MCF 10A (cell line): Measurements from ENCODE around the gene TRPV2. TPM values are rescaled to one million over a fixed set of nuclear protein-coding genes. Genes with fewer than 3 reads are reported as not detected.

ENCODE experiments used
- BruUV-seq: library from RNA; stranded (reverse); fragments of 400-500 nt; replicated peaks from 2 replicates; lab custom pipeline; 2021; lab: Mats Ljungman, UMichigan
- CTCF ChIA-PET: fragments of 300-600 bp; sonication (Branson Sonifier 250); formaldehyde crosslinking; extraction: SDS; loops from one replicate; lab custom pipeline; 2021; ENCODE audit warnings: antibody characterized with exemption, inconsistent platforms; lab: Yijun Ruan, JAX
- POLR2A ChIA-PET: fragments of 300-600, 350-650 bp; sonication (Branson Sonifier 250); formaldehyde crosslinking; extraction: SDS; loops from one replicate; lab custom pipeline; 2020; ENCODE audit warnings: antibody characterized with exemption, inconsistent platforms; lab: Yijun Ruan, JAX
- DNase-seq: peaks from one replicate; pipeline ENCODE4 v3.0.0-alpha.2; 2018; ENCODE audit not compliant: unreplicated experiment
- H3K27ac Mint-ChIP-seq: one replicate; pipeline ENCODE4 v1.8.0; 2022; ENCODE audit warnings: mild to moderate bottlenecking, low read depth, mixed read lengths; ENCODE audit not compliant: unreplicated experiment
- H3K27me3 Mint-ChIP-seq: one replicate; pipeline ENCODE4 v1.8.0; 2022; ENCODE audit warnings: mixed read lengths; ENCODE audit not compliant: insufficient read depth, unreplicated experiment
- H3K36me3 Mint-ChIP-seq: one replicate; pipeline ENCODE4 v1.8.0; 2022; ENCODE audit warnings: mild to moderate bottlenecking, moderate library complexity, mixed read lengths; ENCODE audit not compliant: insufficient read depth, unreplicated experiment
- H3K4me1 Mint-ChIP-seq: one replicate; pipeline ENCODE4 v1.8.0; 2022; ENCODE audit warnings: mixed read lengths; ENCODE audit not compliant: insufficient read depth, unreplicated experiment
- H3K4me3 Mint-ChIP-seq: one replicate; pipeline ENCODE4 v1.8.0; 2022; ENCODE audit warnings: mild to moderate bottlenecking, moderate library complexity, mixed read lengths; ENCODE audit not compliant: unreplicated experiment
- H3K9me3 Mint-ChIP-seq: one replicate; pipeline ENCODE4 v1.8.0; 2022; ENCODE audit warnings: mixed read lengths; ENCODE audit not compliant: unreplicated experiment
- intact Hi-C: fragments of 100-400 bp; cut with micrococcal nuclease; formaldehyde crosslinking; loops from 2 replicates; pipeline ENCODE4 v1.14.1; 2022
- total RNA-seq: library from RNA; stranded (reverse); gene quantifications from 2 replicates; pipeline ENCODE4 v1.2.3, GENCODE V29; 2022
- TF ChIP-seq, protein P1 (sequence below): fragments of 200-600 bp; IDR thresholded peaks from one replicate; pipeline ENCODE4 v1.8.0; 2022; ENCODE audit warnings: antibody characterized with exemption, mild to moderate bottlenecking; ENCODE audit not compliant: unreplicated experiment

The TRPV2 gene
- total RNA-seq, 1 experiment from 2014 or later, result not detected

DNA sequence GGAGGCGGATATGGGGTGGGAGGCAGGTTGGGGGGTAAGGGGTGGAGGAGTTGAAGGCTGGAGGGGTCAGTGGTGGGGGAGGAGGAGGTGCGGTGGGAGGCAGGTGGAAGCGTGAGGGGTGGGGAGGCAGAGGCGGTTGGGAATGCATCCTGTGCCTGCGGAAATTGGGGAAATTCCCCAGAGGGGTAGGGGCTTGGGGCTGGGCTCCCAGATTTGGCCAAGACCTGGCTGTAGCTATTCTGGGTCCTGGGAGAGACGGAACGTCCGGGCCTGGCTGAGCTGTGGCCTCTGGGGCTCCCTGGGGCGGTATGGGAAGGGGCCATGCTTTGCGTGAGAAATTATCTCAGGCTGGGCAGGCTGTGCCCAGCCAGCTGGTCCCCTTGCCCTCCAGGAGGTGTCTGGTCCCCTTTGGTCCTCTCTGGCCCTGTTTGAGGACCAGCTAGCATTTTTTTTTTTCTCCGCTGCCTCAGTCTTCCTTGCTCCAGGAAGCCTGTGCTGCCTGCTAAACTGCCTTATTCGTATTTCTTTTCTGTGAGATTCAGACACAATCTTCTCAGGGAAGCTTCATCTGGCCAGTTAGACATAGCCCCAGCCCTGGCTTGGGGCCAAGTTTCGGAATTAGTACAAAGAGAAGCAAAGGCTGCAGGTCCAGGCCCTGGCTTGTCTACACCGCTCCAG, 7.3 kb upstream of the TRPV2 start:
- POLR2A ChIA-PET, result interaction anchor here (1.7 to 2.0 kb wide), 2 partner anchors 31 to 33 kb away, joined by 8 read pairs; no protein-coding TSS in a partner anchor
- no peaks in the 10 kb centered on the region for H3K9me3 Mint-ChIP-seq
- peak overlapping the region; percentile 7 for H3K27ac Mint-ChIP-seq
- intact Hi-C loops, result no loop called here
- H3K36me3 Mint-ChIP-seq, result no peaks in the 10 kb centered on the region
- H3K27me3 Mint-ChIP-seq, result no peaks in the 10 kb centered on the region
- DNase-seq, result peak; percentile 75
- H3K4me3 Mint-ChIP-seq, result no peak overlapping the region
- H3K4me1 Mint-ChIP-seq, result peaks cover 11% of the 10 kb centered on the region
- TF ChIP-seq, protein P1, sequence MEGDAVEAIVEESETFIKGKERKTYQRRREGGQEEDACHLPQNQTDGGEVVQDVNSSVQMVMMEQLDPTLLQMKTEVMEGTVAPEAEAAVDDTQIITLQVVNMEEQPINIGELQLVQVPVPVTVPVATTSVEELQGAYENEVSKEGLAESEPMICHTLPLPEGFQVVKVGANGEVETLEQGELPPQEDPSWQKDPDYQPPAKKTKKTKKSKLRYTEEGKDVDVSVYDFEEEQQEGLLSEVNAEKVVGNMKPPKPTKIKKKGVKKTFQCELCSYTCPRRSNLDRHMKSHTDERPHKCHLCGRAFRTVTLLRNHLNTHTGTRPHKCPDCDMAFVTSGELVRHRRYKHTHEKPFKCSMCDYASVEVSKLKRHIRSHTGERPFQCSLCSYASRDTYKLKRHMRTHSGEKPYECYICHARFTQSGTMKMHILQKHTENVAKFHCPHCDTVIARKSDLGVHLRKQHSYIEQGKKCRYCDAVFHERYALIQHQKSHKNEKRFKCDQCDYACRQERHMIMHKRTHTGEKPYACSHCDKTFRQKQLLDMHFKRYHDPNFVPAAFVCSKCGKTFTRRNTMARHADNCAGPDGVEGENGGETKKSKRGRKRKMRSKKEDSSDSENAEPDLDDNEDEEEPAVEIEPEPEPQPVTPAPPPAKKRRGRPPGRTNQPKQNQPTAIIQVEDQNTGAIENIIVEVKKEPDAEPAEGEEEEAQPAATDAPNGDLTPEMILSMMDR, result no peak
- no TSS peak for BruUV-seq
- CTCF ChIA-PET, result interaction anchor here (0.6 to 1.7 kb wide), 3 partner anchors 10 to 30 kb away, joined by 3 read pairs; no protein-coding TSS in a partner anchor

DNA sequence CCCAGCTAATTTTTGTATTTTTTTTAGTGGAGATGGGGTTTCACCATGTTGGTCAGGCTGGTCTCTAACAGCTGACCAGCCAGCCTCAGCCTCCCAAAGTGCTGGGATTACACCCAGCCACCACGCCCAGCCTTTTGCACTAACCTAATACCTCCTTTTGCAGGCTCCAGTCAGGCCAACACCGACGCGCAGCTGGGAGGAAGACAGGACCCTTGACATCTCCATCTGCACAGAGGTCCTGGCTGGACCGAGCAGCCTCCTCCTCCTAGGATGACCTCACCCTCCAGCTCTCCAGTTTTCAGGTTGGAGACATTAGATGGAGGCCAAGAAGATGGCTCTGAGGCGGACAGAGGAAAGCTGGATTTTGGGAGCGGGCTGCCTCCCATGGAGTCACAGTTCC, 2.0 kb downstream of the TRPV2 start:
- no peak for DNase-seq
- TF ChIP-seq, protein P1, result no peak
- no TSS peak for BruUV-seq
- H3K27me3 Mint-ChIP-seq, result no peaks in the 10 kb centered on the region
- intact Hi-C loops, result no loop called here
- no peaks in the 10 kb centered on the region for H3K9me3 Mint-ChIP-seq
- no peaks in the 10 kb centered on the region for H3K36me3 Mint-ChIP-seq
- no peak overlapping the region for H3K4me3 Mint-ChIP-seq
- POLR2A ChIA-PET, result interaction anchor here (0.7 to 2.4 kb wide), 3 partner anchors 10 to 21 kb away, joined by 4 to 11 read pairs (median 5); no protein-coding TSS in a partner anchor
- H3K4me1 Mint-ChIP-seq, result peaks cover 9% of the 10 kb centered on the region
- CTCF ChIA-PET, result interaction anchor here (0.7 kb wide), 1 partner anchor 123 kb away, joined by 3 read pairs; no protein-coding TSS in a partner anchor
- H3K27ac Mint-ChIP-seq, result no peak overlapping the region

DNA sequence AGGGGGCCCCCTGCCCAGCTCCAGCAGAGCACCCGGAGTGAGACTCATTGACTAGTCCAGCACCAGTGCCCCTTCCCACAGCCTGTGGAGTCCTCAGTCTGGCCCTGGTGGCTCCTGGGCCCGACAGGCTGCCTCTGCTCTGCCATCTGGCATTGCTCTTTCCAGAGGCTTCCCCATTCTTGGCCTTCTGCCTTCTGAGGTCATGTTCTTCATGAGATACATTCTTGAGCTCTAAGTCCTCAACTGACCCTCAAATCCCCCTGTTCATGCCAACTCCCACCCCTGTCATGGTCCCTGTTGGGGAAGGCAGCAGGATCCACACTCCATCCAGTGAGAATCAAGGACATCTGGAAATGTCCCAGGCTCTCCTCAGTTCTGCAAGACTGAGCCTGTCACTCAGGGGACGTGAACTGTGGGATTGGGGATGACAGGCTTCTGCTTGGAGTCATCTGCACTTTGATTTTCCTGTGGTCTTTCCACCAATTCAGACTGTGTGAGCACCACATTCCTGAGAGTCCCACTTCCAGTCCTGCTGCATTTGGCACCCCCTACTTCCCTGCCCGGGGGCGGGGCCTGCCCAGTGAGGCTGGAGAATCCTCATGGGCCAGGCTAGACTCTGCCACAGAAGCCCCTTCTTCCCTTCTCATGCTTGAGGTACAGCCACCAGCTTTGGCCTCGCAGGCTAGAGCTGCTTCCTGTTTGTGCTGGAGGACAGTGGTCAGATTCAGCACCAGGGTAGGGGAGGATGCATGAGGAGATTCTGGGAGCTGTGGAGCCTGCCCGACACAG, 2.7 kb downstream of the TRPV2 start:
- H3K9me3 Mint-ChIP-seq, result no peaks in the 10 kb centered on the region
- no peak overlapping the region for H3K4me3 Mint-ChIP-seq
- no peaks in the 10 kb centered on the region for H3K36me3 Mint-ChIP-seq
- no TSS peak for BruUV-seq
- no peak for DNase-seq
- peaks cover 9% of the 10 kb centered on the region for H3K4me1 Mint-ChIP-seq
- TF ChIP-seq, protein P1, result no peak
- intact Hi-C loops, result no loop called here
- no peak overlapping the region for H3K27ac Mint-ChIP-seq
- ChIA-PET CTCF (interaction anchor here (0.6 to 0.8 kb wide), 2 partner anchors 10 kb away, joined by 3 to 5 read pairs; no protein-coding TSS in a partner anchor), POLR2A (interaction anchor here (0.7 to 2.4 kb wide), 3 partner anchors 10 to 21 kb away, joined by 4 to 11 read pairs (median 5); no protein-coding TSS in a partner anchor)
- H3K27me3 Mint-ChIP-seq, result no peaks in the 10 kb centered on the region

DNA sequence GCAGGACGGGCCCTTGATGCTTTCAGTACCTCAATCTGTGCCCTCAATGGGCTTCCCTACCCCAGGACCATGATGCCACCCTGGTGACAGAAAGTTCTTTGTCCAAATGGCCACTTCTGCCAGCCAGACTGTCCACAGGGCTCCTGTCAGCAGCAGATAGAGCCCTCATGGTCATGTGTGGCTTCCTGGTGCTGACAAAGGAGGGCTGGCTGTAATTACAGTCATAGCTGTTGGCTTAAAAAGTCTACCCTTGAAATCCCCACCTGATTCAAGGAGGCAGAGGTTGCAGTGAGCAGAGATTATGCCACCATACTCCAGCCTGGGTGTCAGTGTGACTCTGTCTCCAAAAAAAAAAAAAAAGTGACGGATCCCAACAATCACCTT, 3.3 kb downstream of the TRPV2 start:
- Mint-ChIP-seq H3K4me1 (peaks cover 9% of the 10 kb centered on the region), H3K27me3 (no peaks in the 10 kb centered on the region), H3K36me3 (no peaks in the 10 kb centered on the region), H3K4me3 (no peak overlapping the region), H3K27ac (peak overlapping the region; percentile 82), H3K9me3 (no peaks in the 10 kb centered on the region)
- no TSS peak for BruUV-seq
- ChIA-PET POLR2A (interaction anchor here (0.5 to 2.4 kb wide), 3 partner anchors 20 to 311 kb away, joined by 3 to 11 read pairs (median 4); no protein-coding TSS in a partner anchor), CTCF (interaction anchor here (0.5 to 0.8 kb wide), 4 partner anchors 9 to 265 kb away, joined by 3 to 5 read pairs (median 4); no protein-coding TSS in a partner anchor)
- TF ChIP-seq, protein P1, result no peak
- intact Hi-C loops, result no loop called here
- no peak for DNase-seq
